Transverse colon (tissue), 4 donors: ENCODE measurements around the gene IQCK.

ENCODE experiments used
- CTCF ChIP-seq, 5 experiments: fragments of 200-600 bp in 3 of 5; fragments of 450-650 bp in 2 of 5; sonication (generic) in 3 of 5; IDR thresholded peaks; 1 replicate in 2 of 5; 2 replicates in 3 of 5; pipeline ENCODE4 v1.5.1; 2016 to 2017; ENCODE audit warnings: antibody characterized with exemption in 5 of 5, inconsistent platforms in 3 of 5, mild to moderate bottlenecking in 2 of 5, moderate library complexity in 1 of 5
- EP300 ChIP-seq: sonication (generic); formaldehyde crosslinking; IDR thresholded peaks from one replicate; pipeline ENCODE4 v1.6.1; 2017; ENCODE audit warnings: antibody characterized with exemption, low read depth
- POLR2A ChIP-seq: fragments of 450-650 bp; IDR thresholded peaks from one replicate; pipeline ENCODE4 v1.6.1; 2016; ENCODE audit warnings: antibody characterized with exemption, mild to moderate bottlenecking, moderate library complexity
- POLR2AphosphoS5 ChIP-seq, 3 donors: sonication (generic); formaldehyde crosslinking; IDR thresholded peaks; one replicate each; pipeline ENCODE4 v1.6.1; 2016; ENCODE audit warnings: antibody characterized with exemption in 3 of 3

GRCh38 chr16:19871721-19872120, 153.7 kb downstream of the IQCK start:
- TF ChIP-seq CTCF (IDR thresholded peaks at IDR 0.05), result no peak
- TF ChIP-seq EP300, result no peak
- no peak for TF ChIP-seq POLR2A
- no peak for TF ChIP-seq POLR2AphosphoS5 (IDR thresholded peaks at IDR 0.05)
